A673 (cell line): ENCODE measurements around the gene RASGRP1. TPM values are rescaled to one million over a fixed set of nuclear protein-coding genes. Genes with fewer than 3 reads are reported as not detected.

Source experiments
- BruUV-seq: library from RNA; stranded (reverse); fragments of 400-500 nt; replicated peaks from 2 replicates; lab custom pipeline; 2021; lab: Mats Ljungman, UMichigan
- CTCF ChIA-PET: fragments of 300-600 bp; sonication (Branson Sonifier 250); formaldehyde crosslinking; loops from one replicate; lab custom pipeline; 2022; ENCODE audit warnings: antibody characterized with exemption; lab: Charles Lee
- POLR2A ChIA-PET: fragments of 300-600 bp; sonication (Branson Sonifier 250); formaldehyde crosslinking; loops from one replicate; lab custom pipeline; 2022; ENCODE audit warnings: antibody characterized with exemption; ENCODE audit not compliant: low non-redundant PET; lab: Charles Lee
- DNase-seq: peaks from one replicate; pipeline ENCODE4 v3.0.0-alpha.2; 2015; ENCODE audit warnings: low spot score
- H3K27ac ChIP-seq: fragments of 200-600 bp; sonication (generic); 2 replicates; pipeline ENCODE4 v1.5.1; 2016; ENCODE audit warnings: mixed run types, low read depth, mild to moderate bottlenecking, mixed read lengths, antibody characterized with exemption, low read length; ENCODE audit not compliant: poor library complexity, severe bottlenecking
- H3K27me3 ChIP-seq: fragments of 200-600 bp; sonication (generic); replicated peaks from 2 replicates; pipeline ENCODE4 v1.6.1; 2017; ENCODE audit warnings: mixed run types, low read depth, mild to moderate bottlenecking, mixed read lengths, antibody characterized with exemption, low read length; ENCODE audit not compliant: insufficient read depth, poor library complexity
- H3K36me3 ChIP-seq: fragments of 200-600 bp; sonication (generic); 2 replicates; pipeline ENCODE4 v1.6.1; 2016; ENCODE audit warnings: mixed run types, mild to moderate bottlenecking, mixed read lengths, antibody characterized with exemption, low read length; ENCODE audit not compliant: insufficient read depth, poor library complexity, severe bottlenecking
- H3K4me1 ChIP-seq: fragments of 200-600 bp; sonication (generic); 2 replicates; pipeline ENCODE4 v1.6.1; 2017; ENCODE audit warnings: mixed run types, mild to moderate bottlenecking, mixed read lengths, antibody characterized with exemption, low read length; ENCODE audit not compliant: insufficient read depth, poor library complexity, severe bottlenecking
- H3K4me3 ChIP-seq: fragments of 200-600 bp; sonication (generic); 2 replicates; pipeline ENCODE4 v1.5.1; 2016; ENCODE audit warnings: low read depth, mixed run types, mild to moderate bottlenecking, mixed read lengths, low read length; ENCODE audit not compliant: poor library complexity, severe bottlenecking
- H3K9me3 ChIP-seq: fragments of 200-600 bp; sonication (generic); 2 replicates; pipeline ENCODE4 v1.6.1; 2016; ENCODE audit warnings: mixed run types, low read depth, mild to moderate bottlenecking, mixed read lengths, antibody characterized with exemption, low read length; ENCODE audit not compliant: poor library complexity, severe bottlenecking
- CTCF ChIP-seq: fragments of 300-800, 200-600 bp; sonication (generic); conservative IDR thresholded peaks from 2 replicates; pipeline ENCODE4 v1.5.1; 2017; ENCODE audit warnings: low read depth, mild to moderate bottlenecking, antibody characterized with exemption, low read length, moderate library complexity, mixed read lengths
- EZH2 ChIP-seq: fragments of 200-600 bp; sonication (generic); IDR thresholded peaks from 2 replicates; pipeline ENCODE4 v1.6.1; 2017; ENCODE audit warnings: borderline replicate concordance, low read depth, mild to moderate bottlenecking, mixed read lengths, antibody characterized with exemption, low read length; ENCODE audit not compliant: poor library complexity, severe bottlenecking
- intact Hi-C: fragments of 100-400 bp; cut with micrococcal nuclease; formaldehyde crosslinking; loops from one replicate; pipeline ENCODE4 v1.10.0; 2022; ENCODE audit not compliant: unreplicated experiment
- total RNA-seq: library from RNA; stranded (reverse); gene quantifications from 2 replicates; pipeline ENCODE4 v1.2.3, GENCODE V29; 2021

Gene RASGRP1
- total RNA-seq, 1 experiment from 2014 or later = not detected

DNA sequence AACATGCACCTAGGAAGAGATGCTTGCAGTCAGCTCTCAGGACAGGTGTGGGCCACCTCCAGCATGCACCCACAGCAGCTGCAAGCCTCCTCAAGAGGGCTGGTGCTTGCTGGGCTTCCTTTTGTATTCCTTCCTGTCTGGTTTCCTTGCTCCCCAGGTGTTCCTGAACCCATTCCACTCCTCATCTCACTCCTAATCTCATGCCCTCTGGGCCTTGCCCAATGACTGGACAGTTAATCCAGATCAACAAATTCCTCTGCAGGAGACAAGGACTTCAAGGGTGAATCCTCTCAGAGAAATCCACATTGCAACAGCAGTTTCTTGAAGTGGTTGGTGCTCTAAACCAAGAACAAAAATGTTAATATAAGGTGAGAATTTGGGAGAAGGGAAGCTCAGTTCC, 30.7 kb downstream of the RASGRP1 start:
- no peaks in the 10 kb centered on the region for H3K9me3 ChIP-seq
- H3K27ac ChIP-seq = no peak overlapping the region
- H3K4me3 ChIP-seq = no peak overlapping the region
- ChIA-PET CTCF (interaction anchor here (0.6 kb wide), 1 partner anchor 10 kb away, joined by 3 read pairs; no protein-coding TSS in a partner anchor), POLR2A (no interaction called here)
- no peaks in the 10 kb centered on the region for H3K4me1 ChIP-seq
- no TSS peak for BruUV-seq
- no peaks in the 10 kb centered on the region for H3K36me3 ChIP-seq
- no peak for DNase-seq
- H3K27me3 ChIP-seq = no peaks in the 10 kb centered on the region
- TF ChIP-seq CTCF (no peak), EZH2 (no peak)
- intact Hi-C loops = no loop called here

DNA sequence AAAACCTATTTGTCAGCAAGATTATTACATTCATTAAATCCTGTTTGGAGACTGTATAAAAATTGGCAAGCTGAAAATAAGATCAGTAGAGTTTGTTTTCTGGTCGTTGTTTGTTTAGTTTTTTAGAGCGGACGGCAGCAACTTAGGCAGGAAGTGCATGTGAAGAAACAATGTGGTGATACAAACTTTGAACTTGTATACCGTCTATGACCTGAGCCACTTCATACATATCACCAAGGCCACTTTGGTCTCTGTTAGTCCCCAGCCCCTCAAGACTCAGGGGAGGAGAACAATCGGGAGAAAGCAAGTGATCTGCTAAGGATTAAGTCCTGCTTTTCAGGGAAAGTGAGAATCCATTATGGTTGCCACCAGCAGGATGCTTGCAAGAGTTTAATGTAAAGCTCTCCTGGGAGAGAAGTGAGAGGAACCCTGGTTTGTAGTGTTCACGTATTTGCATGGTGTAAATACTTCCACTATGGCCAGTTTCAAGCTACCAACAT, 31.1 kb downstream of the RASGRP1 start:
- no peak for TF ChIP-seq EZH2
- no peak for TF ChIP-seq CTCF
- Histone ChIP-seq H3K4me1 (no peaks in the 10 kb centered on the region), H3K36me3 (no peaks in the 10 kb centered on the region), H3K27ac (no peak overlapping the region), H3K4me3 (no peak overlapping the region), H3K27me3 (no peaks in the 10 kb centered on the region), H3K9me3 (no peaks in the 10 kb centered on the region)
- POLR2A ChIA-PET = no interaction called here
- intact Hi-C loops = no loop called here
- CTCF ChIA-PET = no interaction called here
- no TSS peak for BruUV-seq
- no peak for DNase-seq

GRCh38 chr15:38532728-38533127, 31.9 kb downstream of the RASGRP1 start:
- no peak for DNase-seq
- Histone ChIP-seq H3K36me3 (no peaks in the 10 kb centered on the region), H3K27me3 (no peaks in the 10 kb centered on the region), H3K4me3 (no peak overlapping the region), H3K4me1 (no peaks in the 10 kb centered on the region), H3K9me3 (no peaks in the 10 kb centered on the region), H3K27ac (no peak overlapping the region)
- intact Hi-C loops = no loop called here
- TF ChIP-seq EZH2 (no peak), CTCF (no peak)
- no TSS peak for BruUV-seq
- POLR2A ChIA-PET = interaction anchor here (0.6 kb wide), 1 partner anchor 36 kb away, joined by 3 read pairs; no protein-coding TSS in a partner anchor
- CTCF ChIA-PET = no interaction called here
